Colonic mucosa (tissue), 4 donors: Measurements from ENCODE around the gene MCU. TPM values are rescaled to one million over a fixed set of nuclear protein-coding genes. Genes with fewer than 3 reads are reported as not detected.

Source experiments
- DNase-seq: peaks from one replicate; pipeline ENCODE4 v3.0.0-alpha.2; 2020
- H3K27ac ChIP-seq: fragments of 200-600 bp; one replicate; pipeline ENCODE4 v1.8.0; 2021
- H3K27me3 ChIP-seq: fragments of 200-600 bp; one replicate; pipeline ENCODE4 v1.8.0; 2021
- H3K36me3 ChIP-seq: fragments of 200-600 bp; one replicate; pipeline ENCODE4 v1.8.0; 2021
- H3K4me1 ChIP-seq: fragments of 200-600 bp; one replicate; pipeline ENCODE4 v1.8.0; 2021; ENCODE audit warnings: mild to moderate bottlenecking
- H3K4me3 ChIP-seq: fragments of 200-600 bp; one replicate; pipeline ENCODE4 v1.8.0; 2021
- H3K9ac ChIP-seq, 2 donors: one replicate each; pipeline ENCODE4 v1.7.0; 2013; ENCODE audit warnings: control low read depth in 2 of 2, low read depth in 2 of 2, low read length in 2 of 2
- H3K9me3 ChIP-seq: fragments of 200-600 bp; one replicate; pipeline ENCODE4 v1.8.0; 2021
- CTCF ChIP-seq: fragments of 200-600 bp; IDR thresholded peaks from one replicate; pipeline ENCODE4 v1.8.0; 2022; ENCODE audit warnings: antibody characterized with exemption, mild to moderate bottlenecking
- intact Hi-C: fragments of 100-400 bp; cut with DNase I; formaldehyde crosslinking; loops from one replicate; pipeline ENCODE4 v1.14.1; 2022
- total RNA-seq, 2 donors: library from RNA; stranded (reverse); fragmentation: NEBNext Ultra II Directional in 1 of 2; extraction: Animal tissue kit (Norgen Biotek cat#: 25700) in 1 of 2; gene quantifications; one replicate each; pipeline ENCODE4 v1.2.1, GENCODE V29; 2021
- donor health status: healthy.
- donor health status: DM: no; HTN: no; CAD: no.
- donor health status: DM: no; HTN: no; CAD: no.

MCU gene
- total RNA-seq, 2 donors from 2014 or later = 88.7 to 109 TPM

DNA sequence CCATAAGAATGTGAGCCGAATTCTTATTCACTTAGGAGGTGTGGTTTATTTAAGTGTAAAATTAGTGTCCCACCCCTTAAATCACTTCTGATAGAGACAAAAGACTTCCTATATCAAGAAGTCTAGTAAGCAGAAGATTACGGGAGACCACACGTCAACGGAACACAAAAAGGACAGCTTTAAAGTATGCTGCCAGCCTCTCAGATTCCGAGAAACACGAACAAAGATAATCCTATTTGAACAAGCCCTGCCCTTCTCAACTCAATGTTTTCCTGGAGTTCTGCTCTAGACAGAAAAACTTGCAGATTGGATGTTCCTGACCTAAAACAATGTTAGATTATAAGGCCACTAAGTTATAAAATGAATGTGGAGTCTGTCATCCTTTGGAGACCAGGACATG is 4.9 kb upstream of the MCU start:
- TF ChIP-seq CTCF = no peak
- DNase-seq = peak; percentile 41
- H3K4me1 ChIP-seq = peaks cover 5% of the 10 kb centered on the region
- H3K9ac ChIP-seq = peak overlapping the region in 1 of 2 donors; percentile 9
- H3K4me3 ChIP-seq = no peak overlapping the region
- intact Hi-C loops = no loop called here
- H3K36me3 ChIP-seq = no peaks in the 10 kb centered on the region
- H3K9me3 ChIP-seq = no peaks in the 10 kb centered on the region
- H3K27me3 ChIP-seq = no peaks in the 10 kb centered on the region
- peak overlapping the region; percentile 75 for H3K27ac ChIP-seq

DNA sequence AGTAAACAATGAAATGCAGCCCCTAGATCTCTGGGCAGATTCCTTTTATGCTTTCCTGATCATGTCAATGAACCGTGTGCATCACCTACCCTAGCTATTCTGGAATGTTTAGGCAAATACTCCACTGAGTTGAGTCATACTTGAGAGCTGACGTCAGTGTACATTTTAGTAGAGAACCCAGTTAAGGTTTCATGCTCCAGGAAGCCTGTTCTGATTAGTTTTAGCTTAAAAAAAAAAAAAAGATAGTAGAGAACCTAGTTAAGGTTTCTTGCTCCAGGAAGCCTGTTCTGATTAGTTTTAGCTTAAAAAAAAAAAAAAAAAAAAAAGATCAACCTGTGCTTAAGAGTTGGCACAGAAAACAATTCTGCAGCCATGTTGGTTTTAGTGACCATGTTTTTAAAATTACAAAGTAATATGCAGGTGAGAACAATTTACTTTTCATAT is 3.7 kb upstream of the MCU start:
- H3K27ac ChIP-seq = peak overlapping the region; percentile 75
- peak; percentile 46 for DNase-seq
- no peak for TF ChIP-seq CTCF
- no peaks in the 10 kb centered on the region for H3K9me3 ChIP-seq
- H3K36me3 ChIP-seq = no peaks in the 10 kb centered on the region
- no peak overlapping the region for H3K9ac ChIP-seq
- peaks cover 5% of the 10 kb centered on the region for H3K4me1 ChIP-seq
- H3K27me3 ChIP-seq = no peaks in the 10 kb centered on the region
- intact Hi-C loops = no loop called here
- H3K4me3 ChIP-seq = no peak overlapping the region

GRCh38 chr10:72689660-72690059 is 2.3 kb upstream of the MCU start:
- Histone ChIP-seq H3K27ac (no peak overlapping the region), H3K9me3 (no peaks in the 10 kb centered on the region), H3K36me3 (no peaks in the 10 kb centered on the region), H3K4me3 (no peak overlapping the region), H3K27me3 (no peaks in the 10 kb centered on the region), H3K4me1 (peaks cover 12% of the 10 kb centered on the region), H3K9ac (no peak overlapping the region)
- intact Hi-C loops = loop anchor here (5.0 to 10.0 kb wide), 2 partner anchors 62 to 325 kb away; partner anchors contain the start of gene MICU1
- DNase-seq = no peak
- TF ChIP-seq CTCF = no peak

- H3K27ac ChIP-seq = no peak overlapping the region
Observed at GRCh38 chr10:72690071-72690755, 1.7 kb upstream of the MCU start.

DNA sequence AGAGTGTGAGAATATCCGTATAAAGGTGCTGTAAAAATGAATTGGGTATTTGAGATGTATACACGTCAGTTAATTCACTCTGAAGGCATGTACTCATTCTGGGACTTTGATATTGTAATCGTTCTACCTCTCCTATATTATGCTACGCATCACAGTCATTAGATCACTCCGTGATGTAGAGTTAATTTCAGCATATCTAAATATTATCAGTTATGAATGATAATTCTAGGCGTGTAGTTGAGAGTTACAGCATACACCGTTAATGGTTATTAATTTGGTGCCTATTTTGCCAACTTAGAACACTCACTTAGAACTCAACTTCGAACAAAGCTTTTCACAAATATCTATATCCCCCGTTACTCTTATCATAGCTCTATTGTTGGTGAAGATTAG is 477 bp upstream of the MCU start:
- Histone ChIP-seq H3K27ac (peak overlapping the region; percentile 78), H3K27me3 (no peaks in the 10 kb centered on the region), H3K9me3 (no peaks in the 10 kb centered on the region), H3K36me3 (no peaks in the 10 kb centered on the region), H3K9ac (peak overlapping the region in 1 of 2 donors; percentile 58), H3K4me1 (peaks cover 13% of the 10 kb centered on the region), H3K4me3 (peak overlapping the region; percentile 71)
- intact Hi-C loops = loop anchor here (5.0 to 10.0 kb wide), 2 partner anchors 64 to 327 kb away; partner anchors contain the start of gene MICU1
- DNase-seq = no peak
- TF ChIP-seq CTCF = no peak

More at GRCh38 chr10:72690071-72690755, 1.7 kb upstream of the MCU start:
- Histone ChIP-seq H3K9me3 (no peaks in the 10 kb centered on the region), H3K9ac (no peak overlapping the region), H3K27me3 (no peaks in the 10 kb centered on the region), H3K4me1 (peaks cover 8% of the 10 kb centered on the region), H3K4me3 (no peak overlapping the region), H3K36me3 (no peaks in the 10 kb centered on the region)
- intact Hi-C loops = loop anchor here (5.0 to 10.0 kb wide), 2 partner anchors 63 to 325 kb away; partner anchors contain the start of gene MICU1
- no peak for DNase-seq
- no peak for TF ChIP-seq CTCF
